ENCODE data around the gene DNAH5.

DNAH5 gene

DNA sequence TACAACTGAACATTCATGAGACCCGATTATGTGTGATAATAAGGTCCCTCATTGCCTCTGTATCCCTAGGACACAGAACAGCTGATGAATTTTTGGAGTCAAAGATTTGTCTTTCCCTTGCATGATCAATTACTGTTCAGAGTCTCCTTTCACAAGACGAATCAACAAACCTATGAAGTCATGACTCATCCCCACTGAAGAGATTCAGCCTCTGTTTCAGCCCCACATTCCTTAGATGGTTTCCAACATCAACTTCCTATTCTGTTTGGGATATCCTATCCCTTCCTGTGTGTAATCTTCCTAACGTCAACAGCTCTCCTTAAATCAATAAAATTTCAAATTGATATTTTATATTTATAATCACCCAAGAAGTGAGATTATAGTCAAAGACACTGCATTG, 199.0 kb downstream of the DNAH5 start:
- Mint-ChIP-seq H3K4me3 (no peak overlapping the region), H3K36me3 (ENCODE audit: low read depth) (no peaks in the 10 kb centered on the region), H3K4me1 (ENCODE audit: low read depth) (no peaks in the 10 kb centered on the region), H3K27me3 (ENCODE audit: low read depth) (no peaks in the 10 kb centered on the region), H3K9me3 (no peaks in the 10 kb centered on the region), H3K27ac (no peak overlapping the region)

DNA sequence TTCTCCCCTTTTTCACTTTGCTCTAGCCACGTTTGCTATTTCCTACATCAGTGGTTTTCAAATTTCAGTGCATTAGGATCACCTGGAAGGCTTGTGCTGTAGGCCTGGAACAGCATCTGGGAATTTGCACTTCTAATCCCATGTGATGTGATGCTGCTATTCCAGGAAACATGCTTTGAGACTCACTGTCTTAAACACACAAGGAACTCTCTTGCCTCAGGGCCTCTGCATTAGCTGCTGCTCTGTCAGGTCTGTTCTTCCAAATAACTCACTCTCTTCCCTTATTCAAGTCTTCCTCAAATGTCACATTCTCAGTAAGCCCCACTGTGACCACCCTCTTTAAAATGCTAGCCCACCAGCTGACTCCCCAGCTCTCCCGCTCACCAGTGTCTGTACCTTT, 204.0 kb downstream of the DNAH5 start:
- Mint-ChIP-seq H3K9me3 (peaks cover 8% of the 10 kb centered on the region), H3K27ac (no peak overlapping the region), H3K27me3 (ENCODE audit: low read depth) (no peaks in the 10 kb centered on the region), H3K36me3 (ENCODE audit: low read depth) (no peaks in the 10 kb centered on the region), H3K4me1 (ENCODE audit: low read depth) (no peaks in the 10 kb centered on the region), H3K4me3 (no peak overlapping the region)

- no peaks in the 10 kb centered on the region for H3K27me3 Mint-ChIP-seq (ENCODE audit: low read depth)
- no peaks in the 10 kb centered on the region for H3K4me1 Mint-ChIP-seq (ENCODE audit: low read depth)
- H3K9me3 Mint-ChIP-seq: peaks cover 12% of the 10 kb centered on the region
- H3K4me3 Mint-ChIP-seq: no peak overlapping the region
- H3K36me3 Mint-ChIP-seq (ENCODE audit: low read depth): no peaks in the 10 kb centered on the region
- no peak overlapping the region for H3K27ac Mint-ChIP-seq
Observed at GRCh38 chr5:13739479-13739878, 205.0 kb downstream of the DNAH5 start.

GRCh38 chr5:13735691-13736090, 208.8 kb downstream of the DNAH5 start:
- Mint-ChIP-seq H3K9me3 (peaks cover 13% of the 10 kb centered on the region), H3K36me3 (ENCODE audit: low read depth) (no peaks in the 10 kb centered on the region), H3K4me1 (ENCODE audit: low read depth) (no peaks in the 10 kb centered on the region), H3K27ac (no peak overlapping the region), H3K27me3 (ENCODE audit: low read depth) (no peaks in the 10 kb centered on the region), H3K4me3 (no peak overlapping the region)

DNA sequence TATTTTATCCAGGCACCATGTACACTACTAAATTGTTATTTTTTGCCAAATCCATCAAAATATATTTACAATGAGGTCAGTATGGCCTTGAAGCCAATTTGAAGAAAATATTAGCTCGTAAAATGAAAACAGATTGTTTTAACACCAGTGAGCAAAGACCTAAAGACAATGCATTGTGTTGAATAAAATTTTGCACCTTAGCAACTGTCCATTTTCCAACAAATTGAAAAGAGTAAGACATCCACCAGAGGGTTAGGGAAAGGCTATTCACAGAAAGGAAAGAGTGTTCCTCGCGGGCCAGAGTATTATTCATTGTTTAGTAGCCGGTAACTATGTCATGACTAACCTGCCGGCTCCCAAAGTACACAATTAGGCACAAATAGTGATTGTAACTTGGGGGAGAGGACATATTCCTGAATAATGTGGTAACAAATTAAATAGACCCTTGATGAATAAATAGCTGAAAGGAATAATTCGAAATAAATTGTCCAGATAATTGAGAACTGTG, 213.3 kb downstream of the DNAH5 start:
- no peaks in the 10 kb centered on the region for H3K4me1 Mint-ChIP-seq (ENCODE audit: low read depth)
- H3K27me3 Mint-ChIP-seq (ENCODE audit: low read depth): no peaks in the 10 kb centered on the region
- no peaks in the 10 kb centered on the region for H3K36me3 Mint-ChIP-seq (ENCODE audit: low read depth)
- H3K27ac Mint-ChIP-seq: no peak overlapping the region
- peaks cover 13% of the 10 kb centered on the region for H3K9me3 Mint-ChIP-seq
- H3K4me3 Mint-ChIP-seq: no peak overlapping the region

GRCh38 chr5:13708906-13709305, 235.6 kb downstream of the DNAH5 start:
- Mint-ChIP-seq H3K9me3 (peaks cover 28% of the 10 kb centered on the region), H3K4me1 (ENCODE audit: low read depth) (no peaks in the 10 kb centered on the region), H3K27ac (no peak overlapping the region), H3K36me3 (ENCODE audit: low read depth) (no peaks in the 10 kb centered on the region), H3K4me3 (no peak overlapping the region), H3K27me3 (ENCODE audit: low read depth) (no peaks in the 10 kb centered on the region)

GRCh38 chr5:13708432-13708831, 236.1 kb downstream of the DNAH5 start:
- H3K9me3 Mint-ChIP-seq: peaks cover 28% of the 10 kb centered on the region
- H3K4me1 Mint-ChIP-seq (ENCODE audit: low read depth): no peaks in the 10 kb centered on the region

GRCh38 chr5:13704396-13704795, 240.1 kb downstream of the DNAH5 start:
- Mint-ChIP-seq H3K4me3 (no peak overlapping the region), H3K36me3 (ENCODE audit: low read depth) (no peaks in the 10 kb centered on the region), H3K27me3 (ENCODE audit: low read depth) (no peaks in the 10 kb centered on the region), H3K4me1 (ENCODE audit: low read depth) (no peaks in the 10 kb centered on the region), H3K9me3 (peaks cover 18% of the 10 kb centered on the region), H3K27ac (no peak overlapping the region)

More at GRCh38 chr5:13708432-13708831, 236.1 kb downstream of the DNAH5 start:
- H3K4me3 Mint-ChIP-seq: no peak overlapping the region
- H3K36me3 Mint-ChIP-seq (ENCODE audit: low read depth): no peaks in the 10 kb centered on the region
- no peaks in the 10 kb centered on the region for H3K27me3 Mint-ChIP-seq (ENCODE audit: low read depth)
- H3K27ac Mint-ChIP-seq: no peak overlapping the region

DNA sequence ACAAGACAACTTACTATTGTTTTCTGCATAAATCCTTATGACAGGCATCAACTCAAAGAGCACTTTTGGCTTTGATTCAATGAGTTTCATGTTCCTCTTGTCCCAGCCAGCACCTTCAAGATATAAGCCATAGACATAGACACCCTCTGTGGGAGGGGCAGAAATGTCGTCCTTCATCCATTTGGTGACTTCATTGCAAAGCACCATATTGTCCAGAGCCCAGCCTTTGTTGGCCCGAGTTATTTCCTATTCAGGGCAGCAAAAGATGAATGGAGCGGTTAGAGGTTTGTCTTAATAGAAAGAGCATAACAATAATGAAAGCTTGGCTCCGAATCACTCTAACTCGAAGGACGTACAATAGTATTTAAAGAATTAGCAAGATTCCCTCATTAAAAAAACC, 243.9 kb downstream of the DNAH5 start:
- peaks cover 3% of the 10 kb centered on the region for H3K9me3 Mint-ChIP-seq
- no peak overlapping the region for H3K4me3 Mint-ChIP-seq
- no peaks in the 10 kb centered on the region for H3K4me1 Mint-ChIP-seq (ENCODE audit: low read depth)
- no peaks in the 10 kb centered on the region for H3K27me3 Mint-ChIP-seq (ENCODE audit: low read depth)
- H3K36me3 Mint-ChIP-seq (ENCODE audit: low read depth): no peaks in the 10 kb centered on the region
- H3K27ac Mint-ChIP-seq: no peak overlapping the region

DNA sequence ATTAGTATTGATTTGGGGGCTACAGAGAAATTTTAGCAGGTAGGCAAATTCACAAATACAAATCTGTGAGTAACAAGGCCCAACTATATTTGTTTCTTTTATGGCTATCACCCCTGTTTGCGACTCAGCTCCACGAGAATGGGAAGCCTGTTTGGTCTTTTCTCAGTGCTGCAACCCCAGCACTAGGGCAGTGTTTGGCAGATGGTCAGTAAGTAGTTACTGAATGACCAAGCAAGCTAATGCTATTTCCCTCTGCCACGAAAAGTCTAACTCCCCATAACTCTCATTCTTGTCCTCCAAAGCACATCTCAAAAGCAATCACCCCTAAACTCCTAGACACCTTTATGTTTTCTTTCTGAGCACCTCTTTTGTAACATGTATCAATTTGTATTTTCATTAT, 245.6 kb downstream of the DNAH5 start:
- no peaks in the 10 kb centered on the region for H3K36me3 Mint-ChIP-seq (ENCODE audit: low read depth)
- H3K27ac Mint-ChIP-seq: no peak overlapping the region
- H3K4me1 Mint-ChIP-seq (ENCODE audit: low read depth): no peaks in the 10 kb centered on the region
- no peaks in the 10 kb centered on the region for H3K9me3 Mint-ChIP-seq
- H3K27me3 Mint-ChIP-seq (ENCODE audit: low read depth): no peaks in the 10 kb centered on the region
- H3K4me3 Mint-ChIP-seq: no peak overlapping the region

GRCh38 chr5:13695076-13695712, 249.3 kb downstream of the DNAH5 start:
- no peaks in the 10 kb centered on the region for H3K9me3 Mint-ChIP-seq
- no peaks in the 10 kb centered on the region for H3K27me3 Mint-ChIP-seq (ENCODE audit: low read depth)
- H3K36me3 Mint-ChIP-seq (ENCODE audit: low read depth): no peaks in the 10 kb centered on the region
- H3K27ac Mint-ChIP-seq: no peak overlapping the region
- no peaks in the 10 kb centered on the region for H3K4me1 Mint-ChIP-seq (ENCODE audit: low read depth)
- no peak overlapping the region for H3K4me3 Mint-ChIP-seq

DNA sequence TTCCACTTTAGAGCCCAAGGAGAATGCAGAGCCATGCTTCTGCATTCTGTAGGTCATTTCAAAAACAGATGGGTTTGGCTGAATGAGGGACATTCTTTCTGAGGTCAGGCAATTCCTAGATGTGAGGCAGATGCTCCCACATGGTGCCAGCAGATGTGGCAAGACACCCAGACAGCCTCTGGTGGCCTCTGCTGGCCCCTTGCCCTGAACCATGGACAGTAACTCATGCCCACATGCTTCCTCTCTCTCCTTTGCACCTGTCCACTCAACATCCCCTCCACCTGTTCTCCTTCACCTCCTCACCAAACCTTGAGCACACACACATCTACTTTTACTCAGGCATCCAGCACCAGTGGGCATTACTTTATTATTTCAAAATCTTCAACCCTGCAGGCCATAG, 252.3 kb downstream of the DNAH5 start:
- no peak overlapping the region for H3K4me3 Mint-ChIP-seq
- H3K27ac Mint-ChIP-seq: no peak overlapping the region
- peaks cover 4% of the 10 kb centered on the region for H3K9me3 Mint-ChIP-seq
- no peaks in the 10 kb centered on the region for H3K27me3 Mint-ChIP-seq (ENCODE audit: low read depth)
- H3K36me3 Mint-ChIP-seq (ENCODE audit: low read depth): no peaks in the 10 kb centered on the region
- H3K4me1 Mint-ChIP-seq (ENCODE audit: low read depth): no peaks in the 10 kb centered on the region

DNA sequence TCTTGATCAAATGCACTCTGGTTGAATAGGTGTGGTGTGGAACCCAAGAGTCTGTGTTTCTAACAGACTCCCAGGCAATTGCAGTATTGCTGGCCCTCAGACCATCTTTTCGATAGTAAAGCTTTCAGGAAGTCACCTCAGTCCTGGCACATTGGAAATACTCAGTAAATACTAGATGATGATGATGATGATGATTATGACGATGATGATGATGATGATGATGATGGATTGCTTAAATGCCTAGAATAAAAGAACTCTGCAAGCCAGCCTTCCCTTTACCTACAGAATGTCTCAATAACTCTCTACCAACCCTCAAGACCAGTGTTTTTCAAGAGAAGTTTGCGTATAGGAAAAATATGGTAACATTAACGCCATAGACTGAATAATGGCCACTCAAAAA, 268.0 kb downstream of the DNAH5 start:
- Mint-ChIP-seq H3K4me3 (no peak overlapping the region), H3K27me3 (ENCODE audit: low read depth) (no peaks in the 10 kb centered on the region), H3K27ac (no peak overlapping the region), H3K9me3 (peaks cover 8% of the 10 kb centered on the region), H3K4me1 (ENCODE audit: low read depth) (no peaks in the 10 kb centered on the region), H3K36me3 (ENCODE audit: low read depth) (no peaks in the 10 kb centered on the region)

- H3K36me3 Mint-ChIP-seq (ENCODE audit: low read depth): no peaks in the 10 kb centered on the region
- H3K4me1 Mint-ChIP-seq (ENCODE audit: low read depth): no peaks in the 10 kb centered on the region
Observed at GRCh38 chr5:13674391-13674790, 270.1 kb downstream of the DNAH5 start.

DNA sequence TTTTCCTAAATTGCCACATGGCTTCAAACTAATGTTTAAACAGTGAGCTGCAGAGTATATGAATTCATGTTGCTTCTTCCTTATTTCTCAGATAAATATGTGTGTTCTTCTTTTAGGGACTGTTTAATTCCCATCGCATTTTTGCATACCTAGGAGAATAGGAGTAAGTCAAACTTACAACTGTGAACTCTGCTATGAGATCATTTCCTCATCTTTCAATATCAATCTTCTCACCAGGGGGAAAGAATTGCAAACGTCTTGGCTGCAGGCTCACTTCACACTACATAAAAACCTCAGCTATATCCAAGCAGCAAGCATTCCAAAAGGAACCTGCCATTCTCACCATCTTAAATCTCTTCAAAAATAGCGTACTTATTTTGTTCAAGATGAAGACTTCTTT, 271.0 kb downstream of the DNAH5 start:
- no peak overlapping the region for H3K27ac Mint-ChIP-seq
- H3K9me3 Mint-ChIP-seq: peaks cover 12% of the 10 kb centered on the region
- no peaks in the 10 kb centered on the region for H3K36me3 Mint-ChIP-seq (ENCODE audit: low read depth)
- H3K27me3 Mint-ChIP-seq (ENCODE audit: low read depth): no peaks in the 10 kb centered on the region
- H3K4me1 Mint-ChIP-seq (ENCODE audit: low read depth): no peaks in the 10 kb centered on the region
- no peak overlapping the region for H3K4me3 Mint-ChIP-seq

More at GRCh38 chr5:13674391-13674790, 270.1 kb downstream of the DNAH5 start:
- H3K27ac Mint-ChIP-seq: no peak overlapping the region
- H3K27me3 Mint-ChIP-seq (ENCODE audit: low read depth): no peaks in the 10 kb centered on the region
- H3K4me3 Mint-ChIP-seq: no peak overlapping the region
- peaks cover 12% of the 10 kb centered on the region for H3K9me3 Mint-ChIP-seq

DNA sequence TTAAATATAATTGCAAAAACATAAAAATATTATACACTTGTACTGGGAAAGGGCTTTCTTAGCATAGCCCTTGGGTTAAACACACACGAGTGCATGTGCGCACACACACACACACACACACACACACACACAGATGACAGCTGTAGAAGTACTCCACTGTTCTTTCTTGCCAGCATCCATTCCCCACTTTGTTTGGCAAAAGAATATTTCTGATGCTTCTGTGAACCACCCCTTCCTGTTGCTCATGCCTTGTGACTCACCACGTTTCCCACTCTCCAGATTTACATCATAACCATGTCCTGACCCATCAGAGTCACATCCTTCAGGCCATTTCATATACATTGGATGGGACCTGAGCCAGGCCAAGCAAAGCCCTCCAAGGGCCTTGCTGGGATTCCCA, 280.1 kb downstream of the DNAH5 start:
- Mint-ChIP-seq H3K9me3 (peaks cover 4% of the 10 kb centered on the region), H3K4me3 (no peak overlapping the region), H3K4me1 (ENCODE audit: low read depth) (no peaks in the 10 kb centered on the region), H3K27me3 (ENCODE audit: low read depth) (no peaks in the 10 kb centered on the region), H3K27ac (no peak overlapping the region), H3K36me3 (ENCODE audit: low read depth) (no peaks in the 10 kb centered on the region)
